HEK293 (cell line): Measurements from ENCODE around the gene CPAMD8.

Experiments used
- CTCF ChIA-PET: fragments of 350-600 bp; formaldehyde crosslinking; extraction: SDS; loops from one replicate; lab custom pipeline; 2021; ENCODE audit warnings: antibody characterized with exemption; lab: Yijun Ruan, JAX
- POLR2A ChIA-PET: fragments of 300-600 bp; formaldehyde crosslinking; extraction: SDS; loops from one replicate; lab custom pipeline; 2020; ENCODE audit warnings: antibody characterized with exemption, inconsistent platforms; lab: Yijun Ruan, JAX
- H3K27ac ChIP-seq: fragments of 200-500 bp; sonication (Bioruptor generic); 2 replicates; pipeline ENCODE4 v1.5.1; 2014; ENCODE audit warnings: low read depth, low read length, control low read depth, inconsistent platforms; ENCODE audit errors: extremely low read depth
- H3K36me3 ChIP-seq, 2 experiments: fragments of 200-500 bp in 1 of 2; sonication (Bioruptor generic) in 1 of 2; 1 replicate in 1 of 2; 2 replicates in 1 of 2; pipeline ENCODE4 v1.5.1; 2014 to 2017; ENCODE audit warnings: inconsistent platforms in 2 of 2, low read length in 2 of 2; ENCODE audit not compliant: control insufficient read depth in 2 of 2, insufficient read depth in 1 of 2
- H3K4me1 ChIP-seq: fragments of 200-500 bp; sonication (Bioruptor generic); 2 replicates; pipeline ENCODE4 v1.5.1; 2014; ENCODE audit warnings: mild to moderate bottlenecking, low read length, inconsistent platforms; ENCODE audit not compliant: control insufficient read depth, insufficient read depth
- H3K4me3 ChIP-seq: 2 replicates; pipeline ENCODE4 v1.5.1; 2011; ENCODE audit warnings: low read depth, mild to moderate bottlenecking, control low read depth, low read length, moderate library complexity
- H3K9me3 ChIP-seq: fragments of 200-500 bp; sonication (Bioruptor generic); 2 replicates; pipeline ENCODE4 v1.5.1; 2014; ENCODE audit warnings: low read depth, low read length, inconsistent platforms; ENCODE audit not compliant: control insufficient read depth, insufficient read depth
- GFI1B ChIP-seq: fragments of 450-650 bp; formaldehyde crosslinking; IDR thresholded peaks from 2 replicates; pipeline ENCODE4 v1.5.1; 2016; ENCODE audit warnings: missing biosample characterization, missing genetic modification characterization
- PRDM6 ChIP-seq: fragments of 450-650 bp; formaldehyde crosslinking; IDR thresholded peaks from 2 replicates; pipeline ENCODE4 v1.5.1; 2017; ENCODE audit warnings: missing biosample characterization, missing genetic modification characterization
- RBAK ChIP-seq: fragments of 450-650 bp; formaldehyde crosslinking; IDR thresholded peaks from 2 replicates; pipeline ENCODE4 v1.5.1; 2016; ENCODE audit warnings: missing biosample characterization, missing genetic modification characterization
- SCRT1 ChIP-seq: fragments of 450-650 bp; formaldehyde crosslinking; IDR thresholded peaks from 2 replicates; pipeline ENCODE4 v1.5.1; 2016; ENCODE audit warnings: missing biosample characterization, missing genetic modification characterization, borderline replicate concordance
- ZBTB8A ChIP-seq: fragments of 450-650 bp; formaldehyde crosslinking; IDR thresholded peaks from 2 replicates; pipeline ENCODE4 v1.5.1; 2016; ENCODE audit warnings: missing biosample characterization, missing genetic modification characterization
- ZNF155 ChIP-seq: fragments of 450-650 bp; formaldehyde crosslinking; IDR thresholded peaks from 2 replicates; pipeline ENCODE4 v1.5.1; 2016; ENCODE audit warnings: missing biosample characterization, missing genetic modification characterization
- ZNF214 ChIP-seq: fragments of 450-650 bp; formaldehyde crosslinking; IDR thresholded peaks from 2 replicates; pipeline ENCODE4 v1.5.1; 2017; ENCODE audit warnings: missing biosample characterization, mild to moderate bottlenecking, missing genetic modification characterization, borderline replicate concordance
- ZNF24 ChIP-seq: fragments of 450-650 bp; formaldehyde crosslinking; IDR thresholded peaks from 2 replicates; pipeline ENCODE4 v1.5.1; 2016; ENCODE audit warnings: missing biosample characterization, missing genetic modification characterization
- ZNF362 ChIP-seq: fragments of 450-650 bp; formaldehyde crosslinking; IDR thresholded peaks from 2 replicates; pipeline ENCODE4 v1.5.1; 2016; ENCODE audit warnings: missing biosample characterization, missing genetic modification characterization
- ZNF473 ChIP-seq: fragments of 450-650 bp; formaldehyde crosslinking; IDR thresholded peaks from 2 replicates; pipeline ENCODE4 v1.5.1; 2017; ENCODE audit warnings: missing biosample characterization, missing genetic modification characterization
- ZNF555 ChIP-seq: fragments of 450-650 bp; formaldehyde crosslinking; conservative IDR thresholded peaks from 2 replicates; pipeline ENCODE4 v1.5.1; 2017; ENCODE audit warnings: missing biosample characterization, mild to moderate bottlenecking, missing genetic modification characterization, inconsistent platforms
- ZNF571 ChIP-seq: fragments of 450-650 bp; formaldehyde crosslinking; IDR thresholded peaks from 2 replicates; pipeline ENCODE4 v1.5.0; 2017; ENCODE audit warnings: missing biosample characterization, missing genetic modification characterization
- ZNF621 ChIP-seq: fragments of 450-650 bp; formaldehyde crosslinking; IDR thresholded peaks from 2 replicates; pipeline ENCODE4 v1.5.1; 2017; ENCODE audit warnings: missing biosample characterization, missing genetic modification characterization
- ZNF768 ChIP-seq: fragments of 450-650 bp; formaldehyde crosslinking; IDR thresholded peaks from 2 replicates; pipeline ENCODE4 v1.5.1; 2018; ENCODE audit warnings: missing biosample characterization, mild to moderate bottlenecking, missing genetic modification characterization
- ZNF785 ChIP-seq: fragments of 450-650 bp; formaldehyde crosslinking; IDR thresholded peaks from 2 replicates; pipeline ENCODE4 v1.5.1; 2016; ENCODE audit warnings: missing biosample characterization, missing genetic modification characterization
- ZNF830 ChIP-seq: fragments of 450-650 bp; IDR thresholded peaks from 2 replicates; pipeline ENCODE4 v1.5.0; 2018; ENCODE audit warnings: missing biosample characterization, missing genetic modification characterization, low read depth, mild to moderate bottlenecking, moderate library complexity
- TF ChIP-seq, protein P1 (sequence below): fragments of 450-650 bp; formaldehyde crosslinking; IDR thresholded peaks from 2 replicates; pipeline ENCODE4 v1.5.1; 2017; ENCODE audit warnings: missing biosample characterization, mild to moderate bottlenecking, missing genetic modification characterization, moderate library complexity
- TF ChIP-seq, protein P2 (sequence below): fragments of 450-650 bp; formaldehyde crosslinking; IDR thresholded peaks from 2 replicates; pipeline ENCODE4 v1.5.1; 2016; ENCODE audit warnings: missing biosample characterization, missing genetic modification characterization
- TF ChIP-seq, protein P3 (sequence below): fragments of 450-650 bp; formaldehyde crosslinking; IDR thresholded peaks from 2 replicates; pipeline ENCODE4 v1.5.1; 2016; ENCODE audit warnings: missing biosample characterization, missing genetic modification characterization

The CPAMD8 gene

DNA sequence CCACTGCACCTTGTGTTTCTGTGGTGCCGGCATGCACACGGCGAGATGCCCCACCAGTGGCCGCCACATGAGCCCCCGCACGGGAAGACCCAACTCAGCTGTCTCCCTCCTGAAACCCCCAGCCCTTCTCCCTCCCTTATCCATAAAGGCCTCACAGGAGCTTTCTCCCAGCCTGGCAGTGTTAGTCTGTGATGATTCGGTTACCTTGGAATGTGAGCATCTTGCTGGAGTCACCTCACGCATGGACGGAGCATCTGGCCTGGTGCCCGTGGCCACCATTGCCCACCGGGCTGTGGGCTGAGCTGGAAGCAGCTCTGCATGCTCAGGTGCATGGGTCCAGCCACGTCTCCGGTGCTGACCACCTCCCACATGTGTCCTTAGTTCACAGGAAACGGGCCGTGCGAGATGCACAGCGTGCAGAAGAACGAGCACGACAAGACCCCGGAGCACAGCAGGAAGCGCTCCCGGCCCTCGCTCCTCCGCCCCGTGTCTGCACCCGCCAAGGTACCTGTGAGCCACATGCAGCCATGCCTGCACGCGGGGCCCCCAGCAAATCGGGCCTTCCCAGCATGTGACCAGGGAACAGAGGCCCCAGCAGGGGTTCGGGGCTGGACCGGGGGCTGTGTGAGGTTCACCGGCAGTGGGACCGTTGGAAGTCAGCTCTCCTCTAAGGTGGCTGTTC, 175.4 kb downstream of the CPAMD8 start:
- CTCF ChIA-PET = no interaction called here
- no peak overlapping the region for H3K27ac ChIP-seq
- POLR2A ChIA-PET = no interaction called here
- no peak overlapping the region for H3K4me3 ChIP-seq
- H3K4me1 ChIP-seq = no peaks in the 10 kb centered on the region
- no peaks in the 10 kb centered on the region for H3K9me3 ChIP-seq
- TF ChIP-seq ZNF571 (tag by site-specific recombination) (no peak), ZNF155 (no peak), ZNF24 (tag by site-specific recombination) (no peak), ZNF362 (no peak), ZNF621 (tag by site-specific recombination) (no peak), ZNF214 (tag by site-specific recombination) (no peak), PRDM6 (tag by site-specific recombination) (no peak), ZNF473 (no peak), ZBTB8A (tag by site-specific recombination) (no peak), ZNF768 (no peak), ZNF830 (tag by site-specific recombination) (no peak), ZNF785 (no peak), GFI1B (tag by site-specific recombination) (no peak), RBAK (no peak), ZNF555 (tag by site-specific recombination) (no peak), SCRT1 (tag by site-specific recombination) (no peak)
- TF ChIP-seq, protein P1, sequence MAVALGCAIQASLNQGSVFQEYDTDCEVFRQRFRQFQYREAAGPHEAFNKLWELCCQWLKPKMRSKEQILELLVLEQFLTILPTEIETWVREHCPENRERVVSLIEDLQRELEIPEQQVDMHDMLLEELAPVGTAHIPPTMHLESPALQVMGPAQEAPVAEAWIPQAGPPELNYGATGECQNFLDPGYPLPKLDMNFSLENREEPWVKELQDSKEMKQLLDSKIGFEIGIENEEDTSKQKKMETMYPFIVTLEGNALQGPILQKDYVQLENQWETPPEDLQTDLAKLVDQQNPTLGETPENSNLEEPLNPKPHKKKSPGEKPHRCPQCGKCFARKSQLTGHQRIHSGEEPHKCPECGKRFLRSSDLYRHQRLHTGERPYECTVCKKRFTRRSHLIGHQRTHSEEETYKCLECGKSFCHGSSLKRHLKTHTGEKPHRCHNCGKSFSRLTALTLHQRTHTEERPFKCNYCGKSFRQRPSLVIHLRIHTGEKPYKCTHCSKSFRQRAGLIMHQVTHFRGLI (tag by site-specific recombination) = no peak
- TF ChIP-seq, protein P2, sequence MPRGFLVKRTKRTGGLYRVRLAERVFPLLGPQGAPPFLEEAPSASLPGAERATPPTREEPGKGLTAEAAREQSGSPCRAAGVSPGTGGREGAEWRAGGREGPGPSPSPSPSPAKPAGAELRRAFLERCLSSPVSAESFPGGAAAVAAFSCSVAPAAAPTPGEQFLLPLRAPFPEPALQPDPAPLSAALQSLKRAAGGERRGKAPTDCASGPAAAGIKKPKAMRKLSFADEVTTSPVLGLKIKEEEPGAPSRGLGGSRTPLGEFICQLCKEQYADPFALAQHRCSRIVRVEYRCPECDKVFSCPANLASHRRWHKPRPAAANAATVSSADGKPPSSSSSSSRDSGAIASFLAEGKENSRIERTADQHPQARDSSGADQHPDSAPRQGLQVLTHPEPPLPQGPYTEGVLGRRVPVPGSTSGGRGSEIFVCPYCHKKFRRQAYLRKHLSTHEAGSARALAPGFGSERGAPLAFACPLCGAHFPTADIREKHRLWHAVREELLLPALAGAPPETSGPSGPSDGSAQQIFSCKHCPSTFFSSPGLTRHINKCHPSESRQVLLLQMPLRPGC (tag by site-specific recombination) = no peak
- TF ChIP-seq, protein P3, sequence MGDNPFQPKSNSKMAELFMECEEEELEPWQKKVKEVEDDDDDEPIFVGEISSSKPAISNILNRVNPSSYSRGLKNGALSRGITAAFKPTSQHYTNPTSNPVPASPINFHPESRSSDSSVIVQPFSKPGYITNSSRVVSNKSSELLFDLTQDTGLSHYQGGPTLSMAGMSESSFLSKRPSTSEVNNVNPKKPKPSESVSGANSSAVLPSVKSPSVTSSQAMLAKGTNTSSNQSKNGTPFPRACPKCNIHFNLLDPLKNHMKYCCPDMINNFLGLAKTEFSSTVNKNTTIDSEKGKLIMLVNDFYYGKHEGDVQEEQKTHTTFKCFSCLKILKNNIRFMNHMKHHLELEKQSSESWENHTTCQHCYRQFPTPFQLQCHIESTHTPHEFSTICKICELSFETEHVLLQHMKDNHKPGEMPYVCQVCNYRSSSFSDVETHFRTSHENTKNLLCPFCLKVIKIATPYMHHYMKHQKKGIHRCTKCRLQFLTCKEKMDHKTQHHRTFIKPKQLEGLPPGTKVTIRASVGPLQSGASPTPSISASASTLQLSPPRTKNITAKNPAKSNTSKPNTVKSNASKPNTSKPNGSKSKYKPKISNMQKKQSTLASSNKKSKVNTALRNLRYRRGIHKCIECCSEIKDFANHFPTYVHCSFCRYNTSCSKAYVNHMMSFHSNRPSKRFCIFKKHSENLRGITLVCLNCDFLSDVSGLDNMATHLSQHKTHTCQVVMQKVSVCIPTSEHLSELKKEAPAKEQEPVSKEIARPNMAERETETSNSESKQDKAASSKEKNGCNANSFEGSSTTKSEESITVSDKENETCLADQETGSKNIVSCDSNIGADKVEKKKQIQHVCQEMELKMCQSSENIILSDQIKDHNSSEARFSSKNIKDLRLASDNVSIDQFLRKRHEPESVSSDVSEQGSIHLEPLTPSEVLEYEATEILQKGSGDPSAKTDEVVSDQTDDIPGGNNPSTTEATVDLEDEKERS (tag by site-specific recombination) = no peak
- TF ChIP-seq, all 188 proteins: peak for 0
- peaks cover 18 to 89% of the 10 kb centered on the region in 2 experiments for H3K36me3 ChIP-seq
